ENCODE results near the gene KCNQ1.

KCNQ1 gene

DNA sequence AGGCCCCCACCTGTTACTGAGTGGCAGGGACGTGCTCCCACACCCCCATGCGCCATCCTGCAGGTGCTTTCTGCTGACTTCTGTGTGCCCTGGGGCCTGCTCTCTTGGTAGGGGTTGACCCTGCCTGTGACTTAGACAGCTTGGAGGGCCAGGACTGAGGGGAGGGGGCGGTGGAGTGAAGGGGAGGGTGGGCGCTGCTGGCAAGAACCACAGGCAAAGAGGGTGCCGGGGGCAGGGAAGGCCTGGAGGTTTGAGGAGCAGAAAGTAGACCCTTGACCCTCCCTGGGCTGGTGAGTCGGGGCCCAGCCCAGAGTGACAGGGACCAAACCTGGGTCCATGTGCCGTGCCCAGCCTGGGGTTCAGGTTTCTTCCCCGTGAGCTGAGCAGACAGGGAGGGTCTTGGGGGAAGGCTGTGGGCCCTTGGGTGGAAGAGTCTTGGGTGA is 17.8 kb downstream of the KCNQ1 start:
- no peak for DNase-seq

DNA sequence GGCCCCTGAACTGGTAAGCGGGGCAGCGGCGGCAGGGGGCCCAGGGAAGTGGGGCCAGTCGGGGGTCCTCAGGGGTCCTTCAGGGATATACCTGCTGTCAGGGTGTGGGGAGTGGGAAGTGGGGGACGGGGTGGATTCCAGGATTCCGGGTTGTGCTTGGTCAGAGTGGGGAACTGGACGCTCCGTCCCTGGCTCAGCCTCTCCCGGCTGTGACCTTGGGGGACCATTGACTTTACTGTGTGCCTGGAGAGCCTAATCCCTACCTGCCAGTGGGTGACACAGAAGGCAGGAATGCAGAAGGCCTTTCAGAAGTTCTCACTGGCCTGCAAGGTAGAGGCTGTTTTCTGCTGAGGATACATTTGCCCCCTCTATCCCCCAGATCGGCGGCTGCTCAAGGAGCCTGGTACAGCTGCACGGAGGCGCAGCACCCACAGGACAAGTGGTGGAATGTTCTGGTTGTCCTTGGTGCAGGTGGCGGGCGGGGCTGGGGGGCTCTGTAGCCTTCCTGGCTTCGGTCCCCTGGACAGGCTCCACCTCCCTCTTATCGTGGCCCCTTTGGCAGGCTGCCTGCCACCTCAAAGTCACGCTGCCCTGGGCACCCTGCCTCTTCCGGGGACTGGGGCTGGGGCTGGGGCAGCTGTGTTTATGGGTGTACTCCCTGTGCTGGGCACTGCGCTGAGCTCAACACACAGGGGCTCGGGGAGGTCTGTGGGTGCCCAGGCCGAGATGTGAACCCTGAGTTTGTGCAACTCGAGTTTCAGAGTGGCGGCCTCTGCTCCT is 18.4 kb downstream of the KCNQ1 start:
- no peak for DNase-seq

DNA sequence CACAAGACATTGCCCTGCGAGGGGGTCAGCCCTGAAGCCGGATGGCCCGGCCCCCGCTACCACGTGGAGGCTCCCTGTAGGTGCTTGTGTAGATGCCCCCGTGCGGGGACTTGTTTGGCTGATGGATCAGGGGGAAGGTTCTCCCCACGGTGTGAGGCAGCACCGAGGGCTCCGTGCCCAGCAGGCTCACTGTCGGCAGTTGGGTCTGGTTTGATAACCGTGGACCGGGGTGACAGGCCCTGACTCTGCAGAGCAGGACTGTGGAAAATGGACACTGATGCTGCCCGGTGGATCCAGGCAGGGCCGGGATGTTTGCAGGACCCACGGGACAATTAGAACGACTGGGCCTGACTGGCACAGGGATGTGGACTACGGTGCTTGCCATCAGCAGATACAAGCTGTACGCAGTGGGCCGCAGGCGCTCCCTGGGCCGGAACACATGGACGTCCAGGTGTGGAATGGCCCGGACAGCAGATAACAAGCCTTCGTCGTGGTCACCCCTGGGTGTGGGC is 19.0 kb downstream of the KCNQ1 start:
- DNase-seq, result no peak

DNA sequence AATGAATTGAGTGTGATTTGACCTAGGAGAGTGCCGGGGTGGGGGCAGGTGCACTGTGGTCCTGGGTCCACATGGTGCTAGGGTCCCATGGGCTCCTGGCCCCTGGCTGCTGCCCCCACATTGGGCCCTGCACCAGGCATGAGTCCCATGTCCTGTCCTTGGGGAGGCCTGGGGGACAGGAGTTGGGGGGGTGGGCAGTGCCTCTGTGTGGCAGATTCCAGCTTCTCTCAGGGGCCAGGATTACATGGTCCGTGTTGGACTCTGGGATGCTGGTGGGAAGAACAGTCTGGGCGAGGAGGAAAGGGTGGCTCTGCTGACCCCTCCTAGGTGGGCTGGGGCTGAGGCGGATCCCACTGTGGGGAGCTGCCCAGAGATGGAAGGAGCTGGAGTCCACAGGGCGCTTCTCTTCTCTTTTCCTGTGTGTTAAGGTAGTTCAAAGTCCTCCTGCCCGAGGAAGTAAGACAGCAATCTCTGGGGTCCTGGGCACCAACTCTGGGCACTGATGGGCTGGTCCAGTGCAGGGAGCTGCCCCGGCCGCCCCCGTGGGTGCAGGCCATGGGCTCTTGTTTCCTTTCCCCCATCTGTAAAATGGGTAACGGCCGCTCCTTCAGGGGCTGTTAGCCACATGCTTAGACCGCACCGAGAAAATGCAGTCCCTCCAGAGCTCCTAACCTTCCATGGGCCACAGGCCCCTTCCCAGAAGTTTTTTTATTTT is 19.8 kb downstream of the KCNQ1 start:
- no peak for DNase-seq

DNA sequence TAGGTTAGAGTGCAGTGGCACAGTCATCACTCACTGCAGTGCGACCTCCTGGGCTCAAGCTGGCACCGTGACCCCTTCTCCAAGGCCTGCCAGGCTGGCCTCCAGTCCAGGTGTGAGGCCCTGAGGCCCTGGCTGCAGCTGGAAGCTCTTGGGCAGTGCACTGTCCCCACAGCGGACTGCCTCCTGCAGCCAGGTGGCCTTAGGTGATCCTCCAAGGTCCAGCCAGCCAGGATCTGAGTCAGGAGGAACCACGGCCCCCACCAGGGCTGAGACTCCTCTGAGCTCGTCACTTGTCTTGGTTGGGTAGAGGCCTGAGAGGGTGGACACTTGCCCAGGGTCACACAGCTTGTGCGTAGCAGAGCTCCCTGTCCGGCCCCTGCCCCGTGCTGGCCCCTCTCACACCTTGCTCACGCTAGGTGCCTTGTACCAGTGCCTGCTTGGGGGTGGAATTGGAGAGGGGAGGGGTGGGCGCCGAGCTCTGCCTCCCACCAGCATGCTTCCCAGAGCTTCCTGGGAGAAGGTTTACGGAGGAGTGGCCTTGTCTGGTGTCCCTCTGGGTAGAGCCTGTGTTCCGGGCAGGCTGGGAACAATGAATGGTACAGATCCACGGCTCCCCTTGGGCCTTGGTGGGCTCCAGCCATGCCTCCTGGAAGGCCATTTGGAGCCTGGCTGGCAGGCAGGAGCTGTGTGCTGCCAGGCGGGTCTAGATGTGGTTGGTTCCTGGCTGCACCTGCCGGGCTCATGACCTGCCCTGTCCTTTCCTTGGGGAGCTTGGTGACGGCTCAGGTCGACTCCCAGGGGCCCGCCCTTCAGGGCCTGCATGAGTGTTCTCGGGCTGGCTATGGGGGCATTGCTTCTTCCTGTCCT is 20.6 kb downstream of the KCNQ1 start:
- DNase-seq, result no peak

DNA sequence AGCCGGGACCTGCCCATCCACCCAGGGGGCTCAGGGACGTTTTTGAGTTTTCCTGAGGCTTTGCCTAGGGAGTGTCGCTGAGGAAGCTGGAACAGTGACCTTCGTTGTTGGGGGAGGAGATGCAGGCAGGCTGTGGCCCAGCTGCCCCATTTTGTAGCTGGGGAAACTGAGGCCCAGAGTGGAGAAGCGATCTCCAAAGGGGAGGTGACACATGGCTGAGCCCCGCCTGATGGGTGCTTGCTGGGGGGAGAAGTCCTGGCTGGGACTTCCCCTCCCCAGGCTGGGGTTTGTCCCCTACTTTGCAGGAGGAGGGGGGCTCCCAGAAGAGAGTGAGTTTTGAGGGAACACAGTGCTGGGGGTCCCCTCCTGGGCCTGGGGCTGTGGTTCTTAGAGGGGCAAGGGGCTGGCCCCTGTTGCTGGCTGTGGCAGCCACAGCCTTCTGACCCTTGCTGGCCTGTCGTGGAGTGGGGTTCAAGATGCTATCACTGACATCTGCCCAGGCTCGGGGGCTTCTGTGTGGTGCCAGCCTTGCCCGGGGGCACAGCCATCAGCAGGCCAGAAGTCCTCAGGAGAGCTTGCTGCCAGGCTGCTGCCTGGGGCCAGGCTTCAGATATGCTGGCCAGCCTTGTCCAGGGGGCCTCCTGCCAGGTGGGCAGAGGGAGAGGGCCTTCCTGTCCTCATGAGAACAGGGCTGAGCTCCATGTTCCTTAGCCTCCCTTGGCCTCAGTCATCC is 21.4 kb downstream of the KCNQ1 start:
- no peak for DNase-seq

DNA sequence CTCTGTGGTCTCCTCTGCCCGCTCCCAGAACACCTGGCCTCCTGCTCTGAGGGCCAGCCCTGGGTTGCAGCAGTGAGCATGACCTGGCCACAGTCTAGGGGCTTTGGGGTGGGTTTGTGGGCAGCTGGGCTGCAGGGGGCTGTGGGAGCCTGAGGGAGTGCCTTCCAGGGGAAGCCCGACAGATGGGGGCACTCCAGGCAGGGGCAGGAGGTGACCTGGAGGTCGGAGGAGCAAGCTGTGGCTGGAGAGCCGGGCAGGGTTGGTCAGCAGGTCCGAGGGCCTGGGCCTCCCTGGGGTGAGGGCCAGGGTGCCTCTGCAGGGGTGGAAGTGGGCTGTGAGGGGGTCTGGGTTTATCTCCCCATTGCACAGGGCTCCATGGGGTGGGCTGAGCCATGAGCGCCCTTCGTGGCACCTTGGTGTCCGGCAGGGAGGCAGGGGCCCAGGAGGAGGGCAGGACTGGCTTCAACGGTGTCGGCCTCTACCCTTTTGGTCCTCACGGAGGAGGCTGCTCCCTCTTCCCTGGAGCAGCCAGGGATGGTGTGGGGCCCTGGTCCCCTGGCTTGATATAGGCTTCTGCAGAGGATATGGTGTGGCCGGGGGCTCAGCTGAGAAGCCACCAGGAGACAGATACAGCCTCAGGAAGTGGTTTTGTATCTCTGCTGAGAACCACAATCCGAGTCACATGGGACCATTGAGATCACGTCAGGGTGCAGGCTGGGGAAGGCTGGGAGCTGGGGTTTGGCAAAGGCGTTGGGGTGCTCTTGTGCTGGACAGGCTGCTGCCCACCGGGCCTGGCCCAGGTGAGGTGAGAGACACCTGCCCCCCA is 22.3 kb downstream of the KCNQ1 start:
- no peak for DNase-seq

DNA sequence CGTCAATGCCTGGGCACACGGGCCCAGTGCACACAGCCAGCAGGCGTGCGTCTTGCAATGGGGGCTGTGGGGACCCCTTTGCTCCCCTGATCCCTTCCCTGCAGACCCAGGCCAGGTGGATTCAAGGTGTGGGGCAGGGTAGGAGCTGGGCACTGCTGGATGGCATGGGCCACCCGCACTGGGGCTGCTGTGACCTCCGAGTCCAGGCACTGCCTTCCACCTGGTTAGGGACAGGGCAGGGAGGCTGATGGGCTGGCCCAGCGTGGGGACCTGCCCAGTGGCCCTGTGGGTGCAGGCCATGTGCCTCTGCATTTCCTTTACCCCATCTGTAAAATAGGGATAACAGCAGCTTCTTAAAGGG is 22.9 kb downstream of the KCNQ1 start:
- DNase-seq, result no peak

DNA sequence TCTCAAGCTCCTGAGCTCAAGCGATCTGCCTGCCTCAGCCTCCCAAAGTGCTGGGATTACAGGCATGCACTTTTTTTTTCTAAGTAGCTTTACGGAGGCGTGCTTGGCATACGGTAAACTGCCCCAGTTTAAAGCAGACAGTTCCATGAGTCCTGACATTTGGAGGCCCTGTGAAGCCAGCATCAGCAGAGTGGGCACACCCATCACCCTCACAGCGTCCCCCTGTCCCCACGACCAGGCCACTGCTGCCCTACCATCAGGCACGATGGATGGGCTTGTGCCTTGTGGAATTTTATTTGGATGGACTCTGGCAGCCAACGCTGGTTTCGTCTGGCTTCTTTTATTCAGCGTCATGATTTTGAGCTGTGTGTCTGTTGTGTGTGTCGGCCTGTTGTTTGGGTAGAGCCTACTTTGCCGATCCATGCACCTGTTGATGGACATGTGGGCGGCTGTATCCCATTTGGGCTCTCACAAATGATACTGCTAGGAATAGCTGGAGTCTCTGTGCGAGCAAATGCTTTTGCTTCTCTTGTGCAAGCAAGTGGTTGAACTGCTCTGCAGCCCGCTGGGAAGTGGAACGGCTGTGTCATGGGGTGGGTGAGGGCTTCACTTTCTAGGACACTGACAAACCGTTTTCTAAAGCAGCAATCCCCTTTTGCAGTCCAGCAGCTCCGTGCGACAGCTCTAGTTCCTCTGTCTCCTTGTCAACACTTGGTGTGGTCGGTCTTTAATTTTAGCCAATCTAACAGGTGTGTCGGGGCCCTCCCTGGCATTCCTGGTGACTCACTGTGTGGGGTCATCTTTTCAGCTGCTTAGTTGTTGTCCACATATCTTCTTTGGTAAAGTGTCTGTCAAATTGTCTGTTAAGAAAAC is 23.8 kb downstream of the KCNQ1 start:
- DNase-seq, result no peak

DNA sequence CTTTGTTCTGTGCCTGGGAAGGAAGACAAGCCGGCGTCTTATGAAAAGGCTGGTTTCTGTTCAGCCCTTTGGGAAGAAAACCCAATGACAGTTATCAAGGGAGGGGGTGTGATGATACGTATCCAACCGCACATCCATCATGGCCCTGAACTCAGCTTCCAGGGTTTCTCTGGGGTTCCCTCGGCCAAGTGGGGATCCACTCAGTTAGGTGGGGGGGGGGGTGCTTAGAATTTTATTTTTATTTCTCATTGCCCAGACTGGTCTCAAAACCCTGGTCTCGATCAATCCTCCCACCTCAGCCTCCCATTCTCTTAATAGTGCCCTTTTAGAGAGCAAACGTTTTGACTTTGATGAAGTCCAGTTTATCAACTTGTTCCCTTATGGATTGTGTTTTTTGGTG is 25.7 kb downstream of the KCNQ1 start:
- DNase-seq, result no peak

DNA sequence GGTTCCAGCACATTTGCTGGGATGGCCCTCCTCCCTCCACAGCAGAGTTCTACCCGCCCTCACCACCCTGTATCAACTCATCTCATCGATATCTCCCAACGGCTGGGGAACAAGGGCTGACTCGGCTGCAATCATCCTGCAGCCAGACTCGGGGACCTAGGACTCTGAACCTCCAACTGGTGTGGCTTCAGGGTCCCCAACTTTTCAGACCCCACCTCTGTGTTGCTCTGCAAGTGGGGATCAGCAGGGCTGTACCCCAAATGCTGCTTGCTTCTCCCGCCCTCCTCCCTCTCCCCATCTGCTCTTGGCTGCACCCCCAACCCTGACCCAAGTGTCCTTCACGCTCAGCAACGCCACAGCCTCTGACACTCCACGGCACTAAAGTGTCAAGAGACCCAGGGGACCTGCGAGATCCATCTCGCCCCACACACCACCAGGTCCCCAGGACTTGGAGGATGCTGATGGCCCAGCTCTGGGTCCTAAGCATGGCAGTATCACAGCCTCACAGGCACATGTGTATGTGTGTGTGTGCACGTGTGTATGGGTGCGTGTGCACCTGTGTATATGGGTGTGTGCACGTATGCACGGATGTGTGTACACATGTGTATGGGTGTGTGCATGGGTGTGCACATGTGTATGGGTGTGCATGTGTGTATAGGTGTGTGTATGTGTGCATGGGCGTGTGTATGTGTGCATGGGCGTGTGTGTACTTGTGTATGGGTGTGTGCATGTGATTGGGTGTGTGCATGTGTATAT is 26.4 kb downstream of the KCNQ1 start:
- DNase-seq, result no peak

DNA sequence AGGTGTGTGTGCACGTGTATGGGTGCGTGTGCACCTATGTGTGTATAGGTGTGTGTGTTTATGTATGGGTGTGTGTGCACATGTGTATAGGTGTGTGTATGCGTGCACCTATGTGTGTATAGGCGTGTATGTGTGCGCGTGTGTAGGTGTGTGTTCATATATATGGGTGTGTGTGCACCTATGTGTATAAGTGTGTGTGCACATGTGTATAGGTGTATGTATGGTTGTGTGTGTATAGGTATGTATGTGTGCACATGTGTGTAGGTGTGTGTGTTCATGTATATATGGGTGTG is 26.9 kb downstream of the KCNQ1 start:
- DNase-seq, result no peak

DNA sequence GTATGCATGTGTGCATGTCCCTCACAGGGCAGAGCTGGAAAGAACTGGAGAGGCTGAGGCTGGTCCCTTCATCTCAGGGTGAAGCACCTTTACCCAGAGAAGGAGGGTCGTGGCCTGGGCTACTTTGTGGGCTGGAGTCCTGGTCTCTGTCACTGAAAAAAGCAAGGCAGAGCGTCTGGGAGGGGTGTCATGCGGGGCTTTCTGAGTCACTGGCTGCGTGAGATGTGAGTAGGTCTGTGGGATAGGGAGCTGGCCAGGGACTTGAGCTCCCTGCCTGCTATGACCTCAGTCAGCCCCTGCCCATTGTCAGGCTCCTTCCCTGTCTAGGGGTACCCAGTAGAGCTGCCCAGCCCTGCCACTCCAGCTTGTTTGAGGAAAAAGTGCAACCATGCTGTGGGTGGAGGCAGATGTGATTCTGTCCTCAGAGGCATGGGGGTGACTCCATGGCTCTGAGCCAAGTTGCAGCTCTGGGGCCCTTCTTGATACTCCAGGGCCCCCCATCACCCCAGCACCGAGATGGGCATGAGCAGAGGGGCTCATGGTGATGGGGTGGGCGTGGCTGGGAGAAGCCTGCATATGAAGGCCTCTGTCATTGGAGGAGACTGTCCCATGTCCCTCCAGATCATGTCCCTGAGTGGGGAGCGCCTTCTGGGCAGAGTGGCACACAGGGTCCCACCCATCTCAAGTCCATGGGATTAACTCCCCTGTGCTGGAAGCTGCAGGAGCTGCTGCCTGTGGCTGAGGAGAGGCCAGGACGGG is 27.8 kb downstream of the KCNQ1 start:
- DNase-seq, result no peak

DNA sequence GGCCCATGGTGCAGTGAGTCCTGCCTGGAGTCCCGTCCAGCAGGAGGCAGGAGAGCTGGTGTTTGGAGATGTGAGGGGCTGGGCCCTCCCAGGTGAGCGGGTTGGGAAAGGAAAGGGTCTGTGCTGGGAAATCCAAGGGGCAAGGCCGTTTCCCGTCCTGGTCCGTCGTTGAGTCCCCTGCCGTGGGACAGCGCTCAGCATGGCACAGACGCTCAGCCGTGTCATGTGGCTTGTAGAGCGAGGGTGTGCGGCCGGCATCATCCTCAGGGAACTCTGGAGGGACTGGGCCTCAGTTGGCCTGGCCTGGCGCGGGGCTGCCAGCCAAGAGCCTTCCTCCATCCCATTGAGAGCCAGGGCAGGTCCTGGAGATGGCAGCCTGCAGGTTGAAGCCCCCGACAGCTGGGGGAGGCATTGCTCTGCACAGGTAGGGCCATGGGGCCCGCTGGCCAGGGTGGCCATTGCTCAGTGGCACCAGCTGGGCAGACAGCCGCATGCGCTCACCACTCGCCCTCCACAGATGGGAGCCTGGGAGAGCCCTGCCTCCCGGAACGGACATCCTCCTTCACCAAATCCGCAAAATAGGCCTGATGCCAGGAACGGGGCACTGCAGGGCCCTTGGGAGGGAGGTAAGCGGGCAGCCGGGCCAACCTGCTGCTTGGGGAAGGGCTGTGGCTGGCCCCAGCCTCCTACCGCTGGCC is 28.7 kb downstream of the KCNQ1 start:
- no peak for DNase-seq

DNA sequence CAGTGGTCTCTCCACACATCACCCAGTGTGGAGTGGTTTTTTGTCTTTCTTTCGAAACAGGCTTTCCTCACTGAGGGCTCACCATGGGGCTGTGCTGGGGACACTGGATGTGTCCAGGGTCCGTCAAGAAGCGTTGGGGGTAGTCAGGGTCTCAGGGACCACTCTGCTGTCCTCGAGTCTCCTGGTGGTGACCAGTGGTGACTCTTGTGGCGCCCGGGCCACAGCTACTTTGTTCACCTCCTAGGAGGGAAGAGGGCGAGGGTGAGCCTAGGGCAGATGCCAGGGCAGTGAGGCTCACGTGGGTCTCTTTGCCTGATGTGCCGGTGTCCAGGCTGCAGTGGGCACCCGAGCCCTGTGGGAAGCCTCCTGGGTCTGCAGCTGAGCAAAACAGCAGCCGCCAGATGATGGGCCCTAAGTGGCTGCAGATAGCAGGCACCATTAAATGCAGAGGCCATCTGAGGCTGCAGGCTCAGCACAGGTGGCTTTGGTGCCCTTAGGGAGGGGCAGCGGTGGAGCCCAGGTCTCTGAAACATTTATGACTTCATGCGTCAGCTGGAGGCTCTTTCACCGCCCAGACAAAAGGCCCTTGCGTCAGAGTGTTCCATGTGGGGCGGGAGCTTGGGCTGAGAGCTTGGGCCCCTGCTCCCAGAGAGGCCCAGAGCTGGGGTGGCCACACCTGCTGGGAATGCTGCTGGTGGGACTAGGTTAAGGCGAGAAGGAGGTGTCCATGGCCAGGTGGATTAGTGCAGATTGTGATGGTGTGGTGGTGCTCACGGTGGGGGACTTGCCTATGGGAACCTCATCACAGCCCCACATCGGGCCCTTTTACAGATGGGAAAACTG is 29.5 kb downstream of the KCNQ1 start:
- no peak for DNase-seq

DNA sequence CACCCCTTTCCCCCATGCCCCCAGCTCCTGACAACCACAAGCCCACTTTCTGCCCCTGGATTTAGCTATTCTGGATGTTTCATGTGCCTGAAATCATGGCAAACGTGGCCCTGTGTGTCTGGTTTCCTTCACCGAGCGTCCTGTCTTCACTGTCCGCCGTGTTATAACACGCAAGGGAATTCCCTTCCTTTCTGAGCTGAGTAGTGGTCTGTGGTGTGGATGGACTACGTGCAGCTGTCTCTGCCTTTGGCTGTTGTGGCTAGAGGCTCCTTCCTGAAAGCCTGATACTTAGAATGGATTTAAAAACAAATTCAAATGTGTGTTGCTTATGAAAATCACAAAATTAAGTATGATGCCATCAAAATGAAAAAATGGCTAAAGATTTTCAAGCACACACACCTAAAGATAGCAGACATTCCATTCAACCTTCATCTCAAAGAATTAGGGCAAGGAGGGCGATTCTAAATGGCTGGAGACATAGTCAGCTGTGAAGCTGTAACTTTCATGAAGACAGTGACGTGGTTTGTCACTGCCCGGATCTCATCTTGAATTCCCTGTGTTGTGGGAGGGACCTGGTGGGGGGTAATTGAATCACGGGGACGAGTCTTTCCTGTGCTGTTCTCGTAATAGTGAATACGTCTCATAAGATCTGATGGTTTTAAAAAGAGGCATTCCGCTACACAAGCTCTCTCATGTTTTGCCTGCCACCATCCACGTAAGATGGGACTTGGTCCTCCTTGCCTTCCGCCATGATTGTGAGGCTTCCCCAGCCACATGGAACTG is 30.5 kb downstream of the KCNQ1 start:
- no peak for DNase-seq

DNA sequence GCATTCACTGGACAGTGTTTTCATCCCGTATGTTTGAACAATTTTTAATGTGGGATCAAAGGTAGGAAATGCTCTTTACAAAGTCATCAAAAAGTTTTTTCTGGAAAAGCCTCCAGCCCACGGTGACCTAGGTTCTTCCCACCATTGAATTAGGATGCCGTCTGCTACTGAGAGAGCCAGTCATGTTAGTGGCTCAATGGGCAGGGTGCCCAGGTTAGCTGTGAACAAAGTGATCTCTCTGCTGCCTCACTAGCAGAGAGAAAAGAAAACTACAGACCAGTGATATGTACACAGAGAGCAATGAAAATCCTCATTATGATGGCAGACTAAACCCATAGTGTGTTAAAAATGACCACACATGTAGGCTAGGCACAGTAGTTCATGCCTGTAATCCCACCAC is 32.4 kb downstream of the KCNQ1 start:
- no peak for DNase-seq

Data from amniotic stem cell (primary cell).